ENCODE measurements around the gene SPOCD1. TPM values are rescaled to one million over a fixed set of nuclear protein-coding genes. Genes with fewer than 3 reads are reported as not detected.

SPOCD1 gene
- total RNA-seq, 1 donor from 2014 or later: 1.1 TPM

GRCh38 chr1:31742462-31743212 is 73.2 kb downstream of the SPOCD1 start:
- TF ChIP-seq, protein P1, sequence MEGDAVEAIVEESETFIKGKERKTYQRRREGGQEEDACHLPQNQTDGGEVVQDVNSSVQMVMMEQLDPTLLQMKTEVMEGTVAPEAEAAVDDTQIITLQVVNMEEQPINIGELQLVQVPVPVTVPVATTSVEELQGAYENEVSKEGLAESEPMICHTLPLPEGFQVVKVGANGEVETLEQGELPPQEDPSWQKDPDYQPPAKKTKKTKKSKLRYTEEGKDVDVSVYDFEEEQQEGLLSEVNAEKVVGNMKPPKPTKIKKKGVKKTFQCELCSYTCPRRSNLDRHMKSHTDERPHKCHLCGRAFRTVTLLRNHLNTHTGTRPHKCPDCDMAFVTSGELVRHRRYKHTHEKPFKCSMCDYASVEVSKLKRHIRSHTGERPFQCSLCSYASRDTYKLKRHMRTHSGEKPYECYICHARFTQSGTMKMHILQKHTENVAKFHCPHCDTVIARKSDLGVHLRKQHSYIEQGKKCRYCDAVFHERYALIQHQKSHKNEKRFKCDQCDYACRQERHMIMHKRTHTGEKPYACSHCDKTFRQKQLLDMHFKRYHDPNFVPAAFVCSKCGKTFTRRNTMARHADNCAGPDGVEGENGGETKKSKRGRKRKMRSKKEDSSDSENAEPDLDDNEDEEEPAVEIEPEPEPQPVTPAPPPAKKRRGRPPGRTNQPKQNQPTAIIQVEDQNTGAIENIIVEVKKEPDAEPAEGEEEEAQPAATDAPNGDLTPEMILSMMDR (conservative IDR thresholded peaks at IDR 0.05): no peak
- Mint-ChIP-seq H3K4me1 (ENCODE audit: unreplicated experiment) (peaks cover 18% of the 10 kb centered on the region), H3K27me3 (peaks cover 11% of the 10 kb centered on the region), H3K4me3 (no peak overlapping the region), H3K27ac (no peak overlapping the region), H3K36me3 (no peaks in the 10 kb centered on the region), H3K9me3 (no peaks in the 10 kb centered on the region)
- DNase-seq (ENCODE audit: extremely low spot score, unreplicated experiment): no peak

Small RNAs within 50 kb of the gene (microRNA-seq; reads per million reads assigned to microRNA genes)
- gene MIR4254: not detected

Other genes starting within 250 kb of the SPOCD1 start
- gene TINAGL1, start 239.5 kb downstream of the SPOCD1 start, total RNA-seq (ENCODE audit: low replicate concordance): 27.2 and 30.0 TPM in 2 replicates
- not detected in 2 replicates for gene HCRTR1, start 198.3 kb downstream of the SPOCD1 start, total RNA-seq (ENCODE audit: low replicate concordance)
- 45.2 and 48.3 TPM in 2 replicates for gene PEF1, start 171.1 kb downstream of the SPOCD1 start, total RNA-seq (ENCODE audit: low replicate concordance)
- gene COL16A1, start 112.0 kb downstream of the SPOCD1 start, total RNA-seq (ENCODE audit: low replicate concordance): 4.6 and 53.5 TPM in 2 replicates
- gene ADGRB2, start 51.7 kb downstream of the SPOCD1 start, total RNA-seq (ENCODE audit: low replicate concordance): 3.2 and 14.2 TPM in 2 replicates
- 150 and 179 TPM in 2 replicates for gene PTP4A2, start 122.3 kb upstream of the SPOCD1 start, total RNA-seq (ENCODE audit: low replicate concordance)
- 136 and 202 TPM in 2 replicates for gene KHDRBS1, start 197.8 kb upstream of the SPOCD1 start, total RNA-seq (ENCODE audit: low replicate concordance)

Measured in type B pancreatic cell (in vitro differentiated cells).